Sigmoid colon (tissue), 7 donors: ENCODE data around the gene OGFR. TPM values are rescaled to one million over a fixed set of nuclear protein-coding genes. Genes with fewer than 3 reads are reported as not detected.

ENCODE experiments used
- DNase-seq: peaks from one replicate; pipeline ENCODE4 v3.0.0-alpha.2; 2019
- H3K27ac ChIP-seq, 4 donors: fragments of 200-600 bp; sonication (generic); one replicate each; pipeline ENCODE4 v1.5.1; 2016 to 2019; ENCODE audit warnings: mild to moderate bottlenecking in 1 of 4
- H3K27me3 ChIP-seq, 3 donors: fragments of 200-600 bp; sonication (generic); one replicate each; pipeline ENCODE4 v1.5.1; 2019; ENCODE audit warnings: mild to moderate bottlenecking in 1 of 3
- H3K36me3 ChIP-seq, 4 donors: fragments of 200-600 bp; sonication (generic); one replicate each; pipeline ENCODE4 v1.5.1; 2016 to 2019
- H3K4me1 ChIP-seq, 4 donors: fragments of 200-600 bp; sonication (generic); one replicate each; pipeline ENCODE4 v1.5.1; 2017 to 2019
- H3K4me3 ChIP-seq, 4 donors: fragments of 200-600 bp; sonication (generic); one replicate each; pipeline ENCODE4 v1.5.1; 2017 to 2019; ENCODE audit warnings: mild to moderate bottlenecking in 2 of 4, moderate library complexity in 1 of 4
- H3K9me3 ChIP-seq, 4 donors: fragments of 200-600 bp in 3 of 4; sonication (generic) in 3 of 4; one replicate each; pipeline versions ENCODE4 v1.5.1 to v1.6.1; 2013 to 2019
- CTCF ChIP-seq, 4 experiments: fragments of 450-650 bp in 3 of 4; fragments of 200-600 bp in 1 of 4; IDR thresholded peaks; one replicate each; pipeline ENCODE4 v1.5.1; 2016 to 2019; ENCODE audit warnings: antibody characterized with exemption in 4 of 4, mild to moderate bottlenecking in 3 of 4, moderate library complexity in 2 of 4
- EP300 ChIP-seq, 4 donors: sonication (generic); formaldehyde crosslinking; IDR thresholded peaks; one replicate each; pipeline ENCODE4 v1.6.1; 2017; ENCODE audit warnings: antibody characterized with exemption in 4 of 4
- POLR2A ChIP-seq, 2 donors: fragments of 450-650 bp; IDR thresholded peaks; one replicate each; pipeline ENCODE4 v1.6.1; 2016; ENCODE audit warnings: antibody characterized with exemption in 2 of 2, mild to moderate bottlenecking in 2 of 2, moderate library complexity in 2 of 2
- POLR2AphosphoS5 ChIP-seq, 4 donors: sonication (generic); formaldehyde crosslinking; IDR thresholded peaks; one replicate each; pipeline ENCODE4 v1.6.1; 2017; ENCODE audit warnings: antibody characterized with exemption in 4 of 4
- WGBS, 2 donors: extraction: QIAGEN DNeasy Blood & Tissue Kit; methylation state at CpG; one replicate each; pipeline ENCODE4 v1.1.7; 2013; 5-methylcytosine and 5-hydroxymethylcytosine counted together
- intact Hi-C: fragments of 100-400 bp; cut with DNase I; formaldehyde crosslinking; loops from one replicate; pipeline ENCODE4 v1.15.1; 2023
- polyA plus RNA-seq, 3 donors: library from polyadenylated mRNA; stranded (reverse); fragments of 200-250 nt; gene quantifications; one replicate each; pipeline ENCODE4 v1.2.3, GENCODE V29; 2013
- total RNA-seq, 4 donors: library from RNA; depleted of rRNA; stranded (reverse); fragments of >200 nt; gene quantifications; one replicate each; pipeline ENCODE4 v1.1.0, GENCODE V29; 2016
- donor health status: healthy with polysubstance abuse.
- donor health status: Bipolar disorder and iron deficiency.
- donor health status: healthy.

OGFR gene
- total and polyA plus RNA-seq, 7 donors, result 22.2 to 64.8 (median 46.6) TPM

GRCh38 chr20:62854121-62854520, 49.5 kb downstream of the OGFR start:
- DNase-seq, result peak; percentile 27
- TF ChIP-seq CTCF (IDR thresholded peaks at IDR 0.05) (no peak), EP300 (IDR thresholded peaks at IDR 0.05) (no peak), POLR2AphosphoS5 (IDR thresholded peaks at IDR 0.05) (no peak), POLR2A (IDR thresholded peaks at IDR 0.05) (no peak)
- peaks cover 0 to 51% (median 6%) of the 10 kb centered on the region in 4 donors for H3K36me3 ChIP-seq

DNA sequence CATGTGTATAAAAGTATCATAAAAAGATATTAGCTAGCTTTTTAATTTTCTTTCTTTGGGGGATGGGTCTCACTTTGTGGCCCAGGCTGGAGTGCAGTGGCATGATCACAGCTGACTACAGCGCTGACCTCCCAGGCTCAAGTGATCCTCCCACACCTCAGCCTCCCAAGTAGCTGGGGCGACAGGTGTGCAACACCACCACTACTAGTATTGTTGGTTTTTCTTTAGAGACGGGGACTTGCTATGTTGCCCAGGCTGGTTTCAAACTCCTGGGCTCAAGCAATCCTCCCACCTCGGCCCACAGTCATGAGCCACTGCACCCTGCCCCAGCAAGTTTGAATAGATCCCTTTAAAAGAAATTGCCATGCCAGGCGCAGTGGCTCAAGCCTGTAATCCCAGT, 50.5 kb downstream of the OGFR start:
- no peak for TF ChIP-seq POLR2AphosphoS5 (IDR thresholded peaks at IDR 0.05)
- no peak for TF ChIP-seq POLR2A (IDR thresholded peaks at IDR 0.05)
- TF ChIP-seq EP300 (IDR thresholded peaks at IDR 0.05), result no peak
- TF ChIP-seq CTCF (IDR thresholded peaks at IDR 0.05), result no peak
- DNase-seq, result peak; percentile 14
- 87 to 96% methylated on average over 5 of the region's 5 CpGs for WGBS, 2 donors
- peaks cover 0 to 10% (median 4%) of the 10 kb centered on the region in 4 donors for H3K4me1 ChIP-seq
- no peaks in the 10 kb centered on the region for H3K9me3 ChIP-seq
- H3K27me3 ChIP-seq, result peaks cover 0 to 2% (median 0%) of the 10 kb centered on the region in 3 donors
- H3K27ac ChIP-seq, result no peak overlapping the region
- intact Hi-C loops, result no loop called here
- H3K4me3 ChIP-seq, result no peak overlapping the region
- peaks cover 0 to 46% (median 6%) of the 10 kb centered on the region in 4 donors for H3K36me3 ChIP-seq

More at GRCh38 chr20:62854121-62854520, 49.5 kb downstream of the OGFR start:
- Histone ChIP-seq H3K27me3 (no peaks in the 10 kb centered on the region), H3K4me1 (no peaks in the 10 kb centered on the region), H3K4me3 (no peak overlapping the region), H3K9me3 (no peaks in the 10 kb centered on the region), H3K27ac (no peak overlapping the region)
- intact Hi-C loops, result no loop called here
- whole genome bisulfite sequencing, 2 donors, result 96% methylated on average over 13 of the region's 13 CpGs

DNA sequence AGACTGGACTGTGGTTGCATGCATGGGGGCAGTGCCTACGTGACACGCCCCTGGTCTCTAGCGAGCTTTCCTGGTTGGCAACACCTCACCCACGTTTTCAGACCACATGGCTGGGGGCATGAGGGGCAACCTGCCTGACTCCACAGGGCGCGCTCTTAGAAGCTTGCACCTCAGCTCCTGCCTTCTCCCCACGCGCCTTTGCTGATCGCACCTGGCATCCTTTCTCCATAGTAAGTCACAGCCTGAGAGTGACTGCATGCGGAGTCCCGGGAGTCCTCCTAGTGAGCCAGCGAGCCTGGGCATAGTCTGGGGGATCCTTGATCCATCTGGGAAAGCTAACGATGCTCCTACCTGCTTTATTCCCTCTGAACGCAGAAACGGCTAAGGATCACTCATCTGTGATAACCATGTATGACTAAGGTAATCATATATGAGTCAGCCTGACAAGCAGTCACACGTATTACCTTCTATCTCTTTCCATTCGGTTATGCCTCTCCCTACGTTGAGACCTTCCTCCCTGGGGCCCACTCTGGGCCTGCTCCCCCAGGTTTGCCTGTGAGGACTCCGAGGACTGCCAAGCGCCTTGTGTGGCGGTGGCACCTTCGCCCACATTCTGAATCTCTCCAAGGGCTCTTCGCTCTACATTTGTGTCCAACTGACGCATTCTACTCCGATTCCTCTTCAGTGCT, 52.4 kb downstream of the OGFR start:
- peaks cover 0 to 8% (median 0%) of the 10 kb centered on the region in 3 donors for H3K27me3 ChIP-seq
- H3K36me3 ChIP-seq, result peaks cover 0 to 43% (median 6%) of the 10 kb centered on the region in 4 donors
- H3K27ac ChIP-seq, result no peak overlapping the region
- H3K9me3 ChIP-seq, result no peaks in the 10 kb centered on the region
- H3K4me1 ChIP-seq, result peaks cover 0 to 18% (median 14%) of the 10 kb centered on the region in 4 donors
- WGBS, 2 donors, result 90 to 93% methylated on average over 25 of the region's 25 CpGs
- peak; percentile 57 for DNase-seq
- TF ChIP-seq EP300 (IDR thresholded peaks at IDR 0.05) (no peak), POLR2AphosphoS5 (IDR thresholded peaks at IDR 0.05) (no peak)
- intact Hi-C loops, result no loop called here
- H3K4me3 ChIP-seq, result no peak overlapping the region

- TF ChIP-seq POLR2AphosphoS5 (IDR thresholded peaks at IDR 0.05), result no peak
- no peak for TF ChIP-seq CTCF (IDR thresholded peaks at IDR 0.05)
- TF ChIP-seq POLR2A (IDR thresholded peaks at IDR 0.05), result no peak
- TF ChIP-seq EP300 (IDR thresholded peaks at IDR 0.05), result no peak
- H3K4me1 ChIP-seq, result peaks cover 0 to 24% (median 20%) of the 10 kb centered on the region in 4 donors
- no peaks in the 10 kb centered on the region for H3K9me3 ChIP-seq
- H3K4me3 ChIP-seq, result no peak overlapping the region
- H3K36me3 ChIP-seq, result peaks cover 0 to 32% (median 4%) of the 10 kb centered on the region in 4 donors
- H3K27me3 ChIP-seq, result peaks cover 0 to 8% (median 0%) of the 10 kb centered on the region in 3 donors
- DNase-seq, result peak; percentile 49
- intact Hi-C loops, result no loop called here
- H3K27ac ChIP-seq, result no peak overlapping the region
- WGBS, 2 donors, result 90 to 94% methylated on average over 20 to 21 of the region's 23 CpGs
Observed at GRCh38 chr20:62858058-62858830, 53.6 kb downstream of the OGFR start.

- Histone ChIP-seq H3K27me3 (peaks cover 0 to 8% (median 0%) of the 10 kb centered on the region in 3 donors), H3K9me3 (no peaks in the 10 kb centered on the region), H3K4me3 (no peak overlapping the region), H3K4me1 (peaks cover 0 to 24% (median 20%) of the 10 kb centered on the region in 4 donors), H3K36me3 (peaks cover 0 to 22% (median 4%) of the 10 kb centered on the region in 4 donors), H3K27ac (no peak overlapping the region)
- no peak for DNase-seq
- intact Hi-C loops, result no loop called here
- TF ChIP-seq EP300 (IDR thresholded peaks at IDR 0.05), result no peak
- TF ChIP-seq POLR2A (IDR thresholded peaks at IDR 0.05), result no peak
- no peak for TF ChIP-seq CTCF (IDR thresholded peaks at IDR 0.05)
- no peak for TF ChIP-seq POLR2AphosphoS5 (IDR thresholded peaks at IDR 0.05)
- WGBS, 2 donors, result 79 to 90% methylated on average over 12 of the region's 12 CpGs
Observed at GRCh38 chr20:62859721-62860120, 55.1 kb downstream of the OGFR start.
